HUDEP-2 (cell line): ENCODE results near the gene PRR20G.
"Not testable (repeated sequence)": the region's sequence is repeated elsewhere in the genome, so short reads cannot be mapped to it uniquely, and the experiment has no call there.

Experiments used
- DNase-seq, 76 experiments: peaks; one replicate each; lab custom pipeline; 2025; ENCODE audit not compliant: unreplicated experiment in 76 of 76; lab: John Stamatoyannopoulos, UW

PRR20G gene

GRCh38 chr3:127287840-127288239 is at the start of gene PRR20G:
Gene PRR20G (minus strand): TSS chr3:127288046. CDS start chr3:127287365, 681 bp downstream.
- DNase-seq = no peak

- no peak for DNase-seq
Observed at GRCh38 chr3:127337001-127337400, 49.2 kb upstream of the PRR20G start.

GRCh38 chr3:127336101-127336500 is 48.3 kb upstream of the PRR20G start:
- peak in 1 of 76 experiments; percentile 1 for DNase-seq

- DNase-seq = no peak
Observed at GRCh38 chr3:127330385-127330784, 42.5 kb upstream of the PRR20G start.

GRCh38 chr3:127329631-127330285 is 41.9 kb upstream of the PRR20G start:
- no peak for DNase-seq

GRCh38 chr3:127328421-127328820 is 40.6 kb upstream of the PRR20G start:
- DNase-seq = no peak

- DNase-seq = no peak
Observed at GRCh38 chr3:127326341-127326740, 38.5 kb upstream of the PRR20G start.

GRCh38 chr3:127325629-127325961 is 37.7 kb upstream of the PRR20G start:
- no peak for DNase-seq

- no peak for DNase-seq
Observed at GRCh38 chr3:127324913-127325628, 37.2 kb upstream of the PRR20G start.

GRCh38 chr3:127324076-127324475 is 36.2 kb upstream of the PRR20G start:
- no peak for DNase-seq

GRCh38 chr3:127323581-127323980 is 35.7 kb upstream of the PRR20G start:
- DNase-seq = no peak

GRCh38 chr3:127321371-127321770 is 33.5 kb upstream of the PRR20G start:
- DNase-seq = no peak

- DNase-seq = peak in 5 of 76 experiments; percentile 2 to 8 (median 4)
Observed at GRCh38 chr3:127320529-127321121, 32.8 kb upstream of the PRR20G start.

GRCh38 chr3:127316685-127317084 is 28.8 kb upstream of the PRR20G start:
- DNase-seq = no peak

GRCh38 chr3:127312818-127313217 is 25.0 kb upstream of the PRR20G start:
- no peak for DNase-seq

GRCh38 chr3:127308821-127309220 is 21.0 kb upstream of the PRR20G start:
- not testable (repeated sequence) for DNase-seq

- no peak for DNase-seq
Observed at GRCh38 chr3:127307916-127308315, 20.1 kb upstream of the PRR20G start.

- DNase-seq = no peak
Observed at GRCh38 chr3:127307112-127307835, 19.4 kb upstream of the PRR20G start.

- no peak for DNase-seq
Observed at GRCh38 chr3:127306361-127307111, 18.7 kb upstream of the PRR20G start.

- DNase-seq = peak in 1 of 76 experiments; percentile 8
Observed at GRCh38 chr3:127305499-127306060, 17.7 kb upstream of the PRR20G start.
